Urinary bladder (tissue), 4 donors: ENCODE measurements around the gene KLF13. TPM values are rescaled to one million over a fixed set of nuclear protein-coding genes. Genes with fewer than 3 reads are reported as not detected.
A peak's percentile ranks its signal among the peaks of the same experiment; 100 is the strongest.

Experiments used
- DNase-seq: peaks from one replicate; pipeline ENCODE4 v3.0.0-alpha.2; 2015; ENCODE audit errors: extremely low spot score
- H3K27ac ChIP-seq: one replicate; pipeline ENCODE4 v1.5.1; 2013; ENCODE audit warnings: low read depth, mild to moderate bottlenecking, moderate library complexity
- H3K36me3 ChIP-seq: one replicate; pipeline ENCODE4 v1.6.1; 2013; ENCODE audit warnings: mild to moderate bottlenecking, moderate library complexity; ENCODE audit not compliant: insufficient read depth
- H3K4me1 ChIP-seq: one replicate; pipeline ENCODE4 v1.6.1; 2013; ENCODE audit warnings: mild to moderate bottlenecking, moderate library complexity; ENCODE audit not compliant: insufficient read depth
- H3K4me3 ChIP-seq: one replicate; pipeline ENCODE4 v1.5.1; 2013; ENCODE audit warnings: low read depth, low read length
- WGBS: extraction: QIAGEN DNeasy Blood & Tissue Kit; methylation state at CpG from one replicate; pipeline ENCODE4 v1.1.7; 2013; 5-methylcytosine and 5-hydroxymethylcytosine counted together
- polyA plus RNA-seq: library from polyadenylated mRNA; stranded (reverse); fragments of 200-250 nt; gene quantifications from one replicate; pipeline ENCODE4 v1.2.3, GENCODE V29; 2013
- total RNA-seq: library from RNA; depleted of rRNA; stranded (reverse); fragments of >200 nt; gene quantifications from one replicate; pipeline ENCODE4 v1.2.3, GENCODE V29; 2014
- donor health status: healthy with polysubstance abuse.
- donor health status: healthy.

Gene KLF13
- total and polyA plus RNA-seq, 2 donors = 24.3 to 65.0 TPM

DNA sequence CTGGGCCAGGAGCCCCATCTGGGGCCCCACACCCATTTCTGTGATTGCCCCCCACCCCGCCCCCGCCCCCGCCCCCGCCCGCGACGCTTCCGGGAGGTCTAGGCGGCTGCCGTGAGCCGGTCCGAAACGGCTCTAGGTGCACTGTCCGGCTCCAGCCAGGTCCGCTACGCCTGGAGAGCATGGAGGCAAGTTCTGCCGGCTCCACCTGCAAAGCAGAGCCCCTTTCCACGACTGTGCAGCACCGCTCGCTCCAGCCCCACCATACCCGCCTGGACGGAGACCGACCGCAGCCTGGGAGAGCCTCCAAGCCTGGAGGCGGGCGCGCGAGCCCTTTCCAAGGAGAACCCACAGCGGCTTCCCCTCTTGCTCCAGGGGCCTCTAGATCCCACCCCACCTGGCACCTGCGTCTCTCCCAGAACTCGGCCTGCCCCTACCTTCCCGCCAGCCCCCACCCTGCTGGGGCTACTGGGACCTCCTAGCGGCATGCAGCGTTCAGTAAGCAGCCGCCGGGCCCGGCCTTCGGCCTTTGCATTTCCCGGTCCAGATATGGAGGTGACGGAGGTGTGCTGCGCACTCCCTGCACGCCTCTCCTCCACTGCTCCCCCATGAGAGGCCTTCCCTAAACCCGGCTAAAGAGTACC, 66.2 kb downstream of the KLF13 start:
- no peak for DNase-seq
- H3K27ac ChIP-seq = peak overlapping the region; percentile 71
- H3K4me1 ChIP-seq = peaks cover 2% of the 10 kb centered on the region

DNA sequence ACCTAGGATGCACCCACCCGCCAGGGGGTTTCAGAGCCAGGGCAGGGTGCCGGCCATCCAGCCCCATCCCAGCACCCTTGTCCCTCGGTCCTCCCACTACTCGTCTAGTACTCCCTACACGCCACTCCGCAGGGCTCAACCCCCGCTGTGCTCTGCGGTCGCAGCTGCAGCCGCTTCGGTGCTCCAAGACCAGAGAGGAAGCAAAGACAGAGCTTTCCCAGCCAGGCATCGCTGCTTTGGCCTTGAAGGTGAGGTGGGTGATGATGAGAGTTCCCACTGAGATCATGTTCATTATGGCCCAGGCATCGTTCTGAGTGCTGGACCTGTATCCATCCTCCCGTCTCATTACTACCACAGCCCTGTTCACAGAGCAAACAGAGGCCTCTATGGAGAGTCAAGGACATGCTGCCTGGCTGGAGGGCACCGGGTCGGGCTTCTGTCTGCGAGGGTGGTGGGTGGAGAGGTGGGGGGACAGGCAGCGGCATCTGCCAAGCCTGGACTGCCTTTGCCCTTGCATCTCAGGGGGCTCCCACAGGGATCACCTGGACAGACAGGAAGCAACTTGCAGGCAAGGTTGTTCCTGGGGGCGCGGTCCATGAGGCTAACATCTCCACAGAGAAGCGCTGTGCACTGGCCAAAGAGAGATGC, 66.9 kb downstream of the KLF13 start:
- no peaks in the 10 kb centered on the region for H3K36me3 ChIP-seq
- peaks cover 3% of the 10 kb centered on the region for H3K4me1 ChIP-seq
- no peak for DNase-seq
- WGBS = 73% methylated on average over 21 of the region's 21 CpGs
- no peak overlapping the region for H3K4me3 ChIP-seq
- no peak overlapping the region for H3K27ac ChIP-seq

More for the DNA sequence above, 66.2 kb downstream of the KLF13 start:
- WGBS = 13% methylated on average over 41 of the region's 43 CpGs
- Histone ChIP-seq H3K36me3 (no peaks in the 10 kb centered on the region), H3K4me3 (peak overlapping the region; percentile 46)

DNA sequence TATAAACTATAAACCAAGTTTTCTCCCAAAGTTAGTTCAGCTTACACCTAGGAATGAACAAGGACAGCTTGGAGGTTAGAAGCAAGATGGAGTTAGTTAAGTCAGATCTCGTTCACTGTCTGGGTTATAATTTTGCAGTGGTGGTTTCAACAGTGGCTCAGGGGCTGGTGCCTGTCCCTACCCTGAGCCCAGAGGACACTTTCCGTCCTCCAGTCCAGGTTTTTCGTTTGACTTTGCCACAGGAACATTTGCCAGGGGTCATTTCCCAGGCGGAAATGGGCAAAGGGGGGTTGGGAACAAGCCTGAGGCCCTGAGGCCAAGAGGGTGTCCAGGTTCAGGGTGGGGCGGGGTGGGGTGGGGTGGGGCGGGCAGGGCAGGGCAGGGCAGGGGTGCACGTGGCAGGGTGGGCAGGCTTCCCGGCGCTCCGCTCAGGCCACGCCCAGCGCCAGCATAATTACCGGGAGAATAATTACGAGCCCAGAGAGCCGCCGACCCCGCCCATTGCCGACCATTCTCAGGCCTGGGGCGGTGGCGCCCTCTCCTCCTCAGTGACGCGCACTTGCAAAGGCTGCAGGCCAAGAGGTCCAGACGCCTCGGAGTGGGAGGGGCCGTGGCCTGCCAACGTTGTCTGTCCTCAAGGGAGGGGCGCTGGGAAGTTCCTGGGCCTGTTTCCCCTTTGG, 70.4 kb downstream of the KLF13 start:
- Histone ChIP-seq H3K36me3 (no peaks in the 10 kb centered on the region), H3K4me1 (peaks cover 3% of the 10 kb centered on the region), H3K27ac (peak overlapping the region; percentile 61), H3K4me3 (no peak overlapping the region)
- WGBS = 9% methylated on average over 27 of the region's 27 CpGs
- no peak for DNase-seq

DNA sequence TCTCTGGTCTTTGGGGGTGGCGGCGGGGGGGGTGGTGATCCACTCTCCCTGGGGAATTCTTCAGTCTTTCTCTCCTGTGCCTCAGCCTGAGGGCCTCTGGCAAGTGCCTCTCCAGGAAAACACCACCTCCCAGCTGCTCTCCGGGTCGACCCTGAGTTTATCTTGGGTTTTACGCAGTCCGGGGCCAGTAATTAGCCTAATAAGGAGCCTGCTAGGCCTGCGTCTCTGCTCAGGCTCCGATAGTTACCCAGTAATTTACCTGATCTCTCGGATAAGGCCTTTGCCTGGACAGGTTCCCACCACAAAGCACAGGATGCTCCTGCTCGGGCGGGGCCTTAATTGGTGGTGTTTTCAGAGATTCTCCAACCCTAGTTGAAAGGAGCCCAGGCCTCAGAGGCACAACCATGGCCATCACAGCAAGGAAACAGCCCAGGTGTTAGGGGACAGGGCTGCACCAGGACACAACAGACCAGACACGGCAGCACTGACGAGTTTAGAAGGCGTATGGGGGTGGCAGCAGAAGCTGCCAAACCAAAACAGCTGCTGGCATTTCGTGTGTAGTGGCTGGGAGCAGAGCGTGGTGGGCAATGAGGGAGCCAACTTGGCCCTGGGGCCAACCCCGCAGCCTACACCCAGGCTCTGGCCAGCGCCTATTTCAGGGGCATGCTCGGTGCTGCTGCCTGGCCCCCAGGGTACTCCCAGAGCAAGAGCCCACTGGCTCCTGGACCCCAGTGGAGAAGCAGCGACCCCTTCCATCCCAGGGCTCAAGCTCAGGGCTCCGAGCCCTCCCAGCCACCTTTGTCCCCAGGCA, 71.4 kb downstream of the KLF13 start:
- DNase-seq = no peak
- 75% methylated on average over 21 of the region's 21 CpGs for WGBS
- Histone ChIP-seq H3K4me1 (peaks cover 3% of the 10 kb centered on the region), H3K4me3 (no peak overlapping the region), H3K27ac (peak overlapping the region; percentile 40), H3K36me3 (no peaks in the 10 kb centered on the region)

DNA sequence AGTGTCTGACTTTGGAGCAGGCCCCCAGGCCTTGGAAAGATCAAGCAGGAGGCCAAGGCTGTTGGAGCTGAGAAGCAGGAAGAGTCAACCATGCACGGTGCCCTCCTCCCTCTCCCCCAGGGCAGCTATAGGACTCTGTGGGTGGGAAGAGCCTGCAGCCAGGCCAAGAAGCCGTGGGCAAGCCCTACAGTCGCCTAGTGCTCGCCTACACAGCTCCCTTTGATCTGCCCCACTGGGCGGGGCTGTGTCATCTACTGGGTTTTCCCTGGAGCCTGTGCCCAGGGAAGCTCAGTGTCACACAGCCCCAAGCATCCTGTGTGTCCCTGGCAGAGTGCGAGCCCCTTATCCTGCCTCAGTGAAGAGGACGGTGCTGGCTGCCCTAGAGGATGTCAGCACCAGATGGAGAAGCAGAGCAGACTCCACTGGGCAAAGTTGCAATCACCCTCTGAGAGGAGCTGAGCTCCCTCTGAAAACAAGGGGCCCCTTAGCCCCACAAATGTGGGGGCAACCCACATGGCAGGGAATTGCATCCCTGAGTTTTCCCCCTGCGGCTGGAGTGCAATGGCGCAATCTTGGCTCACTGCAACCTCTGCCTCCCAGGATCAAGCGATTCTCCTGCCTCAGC, 72.2 kb downstream of the KLF13 start:
- 82% methylated on average over 10 of the region's 10 CpGs for WGBS

DNA sequence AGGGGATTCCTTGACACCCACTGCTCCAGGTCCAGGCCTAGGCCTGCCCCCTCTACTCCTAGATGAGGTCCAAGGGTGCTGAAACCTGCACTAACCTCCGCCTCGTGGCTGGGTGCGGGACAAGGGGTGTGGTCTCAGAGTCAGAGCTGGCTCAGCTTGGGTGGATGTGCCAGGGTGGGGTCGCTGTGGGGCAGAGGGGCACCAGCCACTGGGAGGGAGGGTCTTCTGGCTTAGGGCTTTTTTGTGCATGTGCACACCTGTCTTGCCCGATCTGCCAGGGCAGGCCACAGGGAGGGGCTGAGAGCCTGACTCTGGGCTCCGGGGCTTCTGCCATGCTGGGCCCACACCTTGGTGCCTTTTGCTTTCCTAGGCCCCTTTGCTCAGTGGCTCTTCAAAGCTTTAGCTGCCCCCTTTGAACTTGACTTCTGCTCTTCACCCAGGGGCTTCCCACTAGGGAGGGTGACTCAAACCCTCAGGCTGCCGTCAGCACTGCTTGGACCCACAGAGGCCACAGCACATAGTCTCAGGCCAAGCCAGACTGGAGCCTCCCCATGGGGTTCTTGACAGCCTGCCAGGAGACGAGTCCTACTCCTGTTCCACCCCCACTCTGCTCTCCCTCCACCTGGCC, 73.0 kb downstream of the KLF13 start:
- Histone ChIP-seq H3K4me3 (no peak overlapping the region), H3K27ac (no peak overlapping the region), H3K4me1 (peaks cover 3% of the 10 kb centered on the region), H3K36me3 (no peaks in the 10 kb centered on the region)
- WGBS = 83% methylated on average over 8 of the region's 8 CpGs
- DNase-seq = no peak

More for the DNA sequence above, 72.2 kb downstream of the KLF13 start:
- Histone ChIP-seq H3K4me1 (peaks cover 3% of the 10 kb centered on the region), H3K36me3 (no peaks in the 10 kb centered on the region), H3K27ac (no peak overlapping the region), H3K4me3 (no peak overlapping the region)
- DNase-seq = no peak

DNA sequence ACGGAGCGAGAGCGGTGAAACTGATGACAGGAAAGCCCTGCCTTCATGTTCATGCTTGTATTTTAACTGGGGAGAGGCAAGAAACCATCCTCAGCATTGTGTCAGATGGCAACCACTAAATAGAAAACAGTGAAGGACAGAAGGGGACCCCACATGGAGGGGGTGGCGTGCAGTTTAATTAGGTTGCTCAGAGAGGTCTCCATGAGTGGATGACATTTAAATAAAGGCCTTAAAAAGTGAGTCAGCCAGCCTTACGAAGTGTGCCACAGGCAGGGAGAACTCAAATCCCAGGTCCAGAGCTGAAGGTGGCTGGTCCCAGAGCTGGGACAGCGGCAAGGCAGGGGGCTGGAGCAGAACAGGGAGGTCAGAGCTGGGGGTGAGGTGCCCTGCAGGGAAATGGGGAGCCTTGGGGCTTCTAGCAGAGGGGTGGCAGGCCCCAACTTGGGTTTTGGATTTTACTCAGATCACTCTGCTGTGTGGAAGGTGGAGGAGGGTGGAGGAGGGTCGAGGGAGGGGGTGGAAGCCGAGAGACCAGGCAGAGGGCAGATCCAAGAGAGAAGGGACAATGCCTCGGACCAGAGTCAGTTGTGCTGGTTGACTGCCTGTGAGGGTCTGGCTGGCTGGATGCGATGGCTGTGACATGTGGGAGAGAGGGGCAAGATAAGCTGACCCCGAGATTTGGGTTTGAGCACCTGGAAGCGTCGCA, 73.7 kb downstream of the KLF13 start:
- WGBS = 91% methylated on average over 13 of the region's 13 CpGs
- no peak overlapping the region for H3K27ac ChIP-seq
- no peak for DNase-seq

DNA sequence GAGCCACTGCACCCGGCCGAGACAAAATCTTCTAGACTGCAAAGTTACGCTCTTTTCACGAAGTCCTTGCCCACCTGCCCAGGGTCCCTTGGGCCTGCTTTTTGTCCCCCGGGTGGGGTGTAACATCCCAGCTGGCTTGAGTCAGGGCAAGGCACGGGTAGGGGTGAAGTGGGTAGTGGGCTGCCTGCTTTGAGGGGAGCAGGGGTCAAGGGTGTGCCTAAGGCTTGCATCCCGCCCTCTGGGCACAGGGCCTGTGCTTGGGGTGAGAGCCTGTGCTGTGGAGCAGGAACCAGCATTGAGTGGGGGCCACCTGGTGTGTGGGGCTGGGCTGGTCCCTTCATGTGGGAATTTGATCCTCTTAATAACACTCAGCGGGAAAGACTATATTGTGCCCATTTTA, 74.6 kb downstream of the KLF13 start:
- Histone ChIP-seq H3K27ac (no peak overlapping the region), H3K4me1 (peaks cover 3% of the 10 kb centered on the region), H3K36me3 (no peaks in the 10 kb centered on the region), H3K4me3 (no peak overlapping the region)
- DNase-seq = no peak
- 82% methylated on average over 8 of the region's 8 CpGs for WGBS

More for the DNA sequence above, 73.7 kb downstream of the KLF13 start:
- H3K4me1 ChIP-seq = peaks cover 3% of the 10 kb centered on the region
- H3K4me3 ChIP-seq = no peak overlapping the region
- H3K36me3 ChIP-seq = no peaks in the 10 kb centered on the region

DNA sequence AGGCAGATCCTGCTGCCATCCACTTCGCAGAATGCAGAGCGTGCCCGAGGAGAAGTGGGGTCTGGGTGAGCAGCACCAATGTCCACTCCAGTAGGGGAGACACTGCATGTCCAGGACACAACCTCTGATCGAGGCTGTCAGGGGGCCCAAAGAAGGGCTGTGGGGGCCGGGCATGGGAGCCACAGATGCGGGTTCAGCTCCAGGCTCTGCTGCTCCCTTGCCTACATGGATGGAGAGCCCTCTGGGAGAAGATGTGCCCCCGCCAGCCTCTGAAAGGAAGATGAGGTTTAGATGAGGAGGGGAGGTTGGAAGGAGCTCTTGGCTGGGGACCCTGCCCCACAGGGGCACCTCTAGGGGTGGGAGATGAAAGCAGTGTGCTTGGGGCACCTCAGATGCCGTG, 75.4 kb downstream of the KLF13 start:
- peaks cover 3% of the 10 kb centered on the region for H3K4me1 ChIP-seq
- 91% methylated on average over 8 of the region's 8 CpGs for WGBS
- no peak for DNase-seq
- no peak overlapping the region for H3K27ac ChIP-seq
- H3K36me3 ChIP-seq = no peaks in the 10 kb centered on the region
- H3K4me3 ChIP-seq = no peak overlapping the region

DNA sequence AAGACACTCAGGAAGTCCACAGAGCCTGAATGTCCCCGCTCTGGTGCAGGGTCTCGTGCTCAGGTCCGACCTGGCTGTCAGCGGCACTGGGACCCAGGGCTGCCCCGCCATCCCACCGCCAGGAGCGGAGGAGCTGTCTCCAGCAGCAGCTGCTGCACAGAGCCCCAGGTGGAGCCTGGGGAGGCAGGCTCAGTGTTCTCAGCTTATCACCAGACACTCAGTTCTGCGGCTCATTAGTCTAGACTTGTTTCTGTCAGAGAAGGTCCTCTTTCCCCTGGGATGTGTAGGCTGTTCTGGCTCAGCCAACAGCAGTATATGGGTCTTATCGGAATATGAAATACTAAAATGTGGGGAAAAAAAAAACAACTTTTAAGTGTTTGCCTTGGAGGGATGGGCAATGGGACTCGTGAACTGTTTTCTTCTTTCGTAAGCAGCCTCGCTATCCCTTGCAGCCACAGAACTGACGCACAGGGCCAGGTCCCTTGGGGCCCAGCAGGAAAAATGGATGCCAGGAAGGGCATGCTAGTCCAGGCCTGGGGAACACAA, 75.9 kb downstream of the KLF13 start:
- Histone ChIP-seq H3K4me3 (no peak overlapping the region), H3K27ac (no peak overlapping the region), H3K4me1 (peaks cover 3% of the 10 kb centered on the region), H3K36me3 (no peaks in the 10 kb centered on the region)
- 59% methylated on average over 13 of the region's 13 CpGs for WGBS
- no peak for DNase-seq

DNA sequence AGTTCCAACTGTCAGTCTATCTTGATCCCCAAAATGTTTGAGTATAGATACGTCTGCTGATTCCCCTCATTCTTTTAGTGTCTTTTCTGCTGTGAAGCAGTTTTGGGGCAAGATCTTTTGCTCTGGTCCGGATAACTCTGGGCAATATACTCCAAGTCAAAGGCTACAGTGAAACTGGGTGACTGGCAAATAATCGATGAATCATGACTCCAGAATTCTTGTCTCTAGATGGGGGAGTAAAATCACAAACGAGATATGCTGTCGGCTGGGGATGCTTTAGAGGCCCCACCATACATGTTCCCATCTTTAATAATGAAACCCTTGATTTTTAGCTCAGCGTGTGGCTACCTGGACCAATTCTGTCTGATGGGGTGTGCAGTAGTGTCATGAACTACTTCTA, 76.5 kb downstream of the KLF13 start:
- H3K27ac ChIP-seq = no peak overlapping the region

DNA sequence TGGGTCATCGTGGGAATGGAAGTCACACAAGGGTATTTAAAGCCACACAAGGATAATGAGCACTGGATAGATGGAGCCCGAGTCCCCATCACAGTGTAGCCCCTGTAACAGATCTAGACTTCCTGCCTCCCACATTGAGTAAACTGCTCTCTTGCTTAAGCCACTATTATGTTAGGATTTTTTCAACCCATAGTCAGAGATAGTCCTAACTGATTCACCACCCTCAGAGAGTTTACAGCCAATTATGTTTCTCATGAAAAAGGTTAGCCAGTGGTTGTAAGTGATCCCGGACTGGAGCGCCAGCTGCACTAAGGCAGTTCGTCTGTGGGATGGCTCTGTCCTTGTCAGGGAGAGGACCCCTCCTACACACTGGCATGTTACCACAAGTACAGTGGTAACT, 77.0 kb downstream of the KLF13 start:
- Histone ChIP-seq H3K36me3 (no peaks in the 10 kb centered on the region), H3K4me3 (no peak overlapping the region), H3K27ac (no peak overlapping the region), H3K4me1 (no peaks in the 10 kb centered on the region)
- no peak for DNase-seq
- 91% methylated on average over 5 of the region's 5 CpGs for WGBS

More for the DNA sequence above, 76.5 kb downstream of the KLF13 start:
- H3K4me1 ChIP-seq = no peaks in the 10 kb centered on the region
- H3K36me3 ChIP-seq = no peaks in the 10 kb centered on the region
- 86% methylated on average over 6 of the region's 6 CpGs for WGBS
- H3K4me3 ChIP-seq = no peak overlapping the region
- DNase-seq = no peak
